GM23338 (cell line): ENCODE data around the gene COL4A2. TPM values are rescaled to one million over a fixed set of nuclear protein-coding genes. Genes with fewer than 3 reads are reported as not detected.

ENCODE experiments used
- ATAC-seq: fragments of 200-7000 bp; cut with Tn5 transposase; 3 replicates; pipeline ENCODE4 v1.9.1; 2020
- DNase-seq: peaks from one replicate; pipeline ENCODE4 v3.0.0-alpha.2; 2015; ENCODE audit warnings: low spot score
- H2AFZ ChIP-seq: fragments of 200-600 bp; sonication (generic); 2 replicates; pipeline ENCODE4 v1.8.0; 2016; ENCODE audit warnings: antibody characterized with exemption, mild to moderate bottlenecking, moderate library complexity
- H3F3A ChIP-seq: fragments of 200-600 bp; sonication (generic); replicated peaks from 2 replicates; pipeline ENCODE4 v1.8.0; 2017; ENCODE audit warnings: antibody characterized with exemption, mixed run types, low read depth
- H3K27ac ChIP-seq: fragments of 200-600 bp; sonication (generic); 2 replicates; pipeline ENCODE4 v1.6.1; 2016; ENCODE audit warnings: low read depth
- H3K27me3 ChIP-seq: fragments of 200-600 bp; sonication (generic); 2 replicates; pipeline ENCODE4 v1.8.0; 2016; ENCODE audit warnings: mild to moderate bottlenecking, mixed run types, moderate library complexity; ENCODE audit not compliant: insufficient read depth
- H3K36me3 ChIP-seq: fragments of 200-600 bp; sonication (generic); 2 replicates; pipeline ENCODE4 v1.8.0; 2016; ENCODE audit warnings: mild to moderate bottlenecking; ENCODE audit not compliant: insufficient read depth
- H3K4me1 ChIP-seq: fragments of 200-600 bp; sonication (generic); 2 replicates; pipeline ENCODE4 v1.8.0; 2016; ENCODE audit warnings: mild to moderate bottlenecking, moderate library complexity; ENCODE audit not compliant: insufficient read depth
- H3K4me2 ChIP-seq: fragments of 200-600 bp; sonication (generic); 2 replicates; pipeline ENCODE4 v1.7.1; 2017; ENCODE audit warnings: mixed run types
- H3K4me3 ChIP-seq: fragments of 200-600 bp; sonication (generic); 2 replicates; pipeline ENCODE4 v1.6.1; 2016; ENCODE audit warnings: mixed run types
- H3K79me2 ChIP-seq: fragments of 200-600 bp; sonication (generic); replicated peaks from 2 replicates; pipeline ENCODE4 v1.8.0; 2017; ENCODE audit warnings: mild to moderate bottlenecking; ENCODE audit not compliant: insufficient read depth
- H3K9me2 ChIP-seq: fragments of 200-600 bp; sonication (generic); 2 replicates; pipeline ENCODE4 v1.8.0; 2017; ENCODE audit not compliant: insufficient read depth
- H4K20me1 ChIP-seq: fragments of 200-600 bp; sonication (generic); replicated peaks from 2 replicates; pipeline ENCODE4 v1.8.0; 2017; ENCODE audit warnings: mild to moderate bottlenecking; ENCODE audit not compliant: insufficient read depth
- H3K27ac Mint-ChIP-seq: 2 replicates; pipeline ENCODE4 v1.8.0; 2020; ENCODE audit warnings: inconsistent platforms, mild to moderate bottlenecking, moderate library complexity, mixed read lengths
- H3K27me3 Mint-ChIP-seq: 3 replicates; pipeline ENCODE4 v1.8.0; 2022; ENCODE audit warnings: low read depth, mild to moderate bottlenecking, moderate library complexity, mixed read lengths, inconsistent platforms; ENCODE audit not compliant: insufficient read depth, poor library complexity
- H3K36me3 Mint-ChIP-seq: 3 replicates; pipeline ENCODE4 v1.8.0; 2021; ENCODE audit warnings: low read depth, mild to moderate bottlenecking, inconsistent platforms, moderate library complexity, mixed read lengths
- H3K4me1 Mint-ChIP-seq: 3 replicates; pipeline ENCODE4 v1.8.0; 2020; ENCODE audit warnings: mild to moderate bottlenecking, inconsistent platforms, mixed read lengths
- H3K4me3 Mint-ChIP-seq: 3 replicates; pipeline ENCODE4 v1.8.0; 2021; ENCODE audit warnings: moderate library complexity, mild to moderate bottlenecking, inconsistent platforms, mixed read lengths
- H3K9me3 Mint-ChIP-seq: 3 replicates; pipeline ENCODE4 v1.8.0; 2020; ENCODE audit warnings: moderate library complexity, mild to moderate bottlenecking, inconsistent platforms, mixed read lengths
- CREB1 ChIP-seq: fragments of 250-450 bp; sonication (Bioruptor Pico); IDR thresholded peaks from 2 replicates; pipeline ENCODE4 v1.5.0; 2020; ENCODE audit warnings: low read depth, mild to moderate bottlenecking, moderate library complexity
- EZH2 ChIP-seq: fragments of 200-600 bp; sonication (generic); IDR thresholded peaks from one replicate; pipeline ENCODE4 v1.8.0; 2017; ENCODE audit warnings: antibody characterized with exemption, mild to moderate bottlenecking, low read depth; ENCODE audit not compliant: unreplicated experiment
- EZH2phosphoT487 ChIP-seq: fragments of 200-600 bp; sonication (generic); IDR thresholded peaks from one replicate; pipeline ENCODE4 v1.8.1; 2018; ENCODE audit warnings: antibody characterized with exemption; ENCODE audit not compliant: unreplicated experiment
- JUNB ChIP-seq: IDR thresholded peaks from one replicate; pipeline ENCODE4 v1.6.1; 2016; ENCODE audit warnings: antibody characterized with exemption; ENCODE audit not compliant: unreplicated experiment
- NANOG ChIP-seq: IDR thresholded peaks from 2 replicates; pipeline ENCODE4 v1.6.1; 2016; ENCODE audit warnings: antibody characterized with exemption, borderline replicate concordance
- POLR2AphosphoS5 ChIP-seq: IDR thresholded peaks from 2 replicates; pipeline ENCODE4 v1.6.1; 2016; ENCODE audit warnings: antibody characterized with exemption, low read depth
- STAT1 ChIP-seq: IDR thresholded peaks from one replicate; pipeline ENCODE4 v1.6.1; 2016; ENCODE audit warnings: antibody characterized with exemption; ENCODE audit not compliant: unreplicated experiment
- ZNF114 ChIP-seq: fragments of 250-450 bp; sonication (Bioruptor Pico); IDR thresholded peaks from 2 replicates; pipeline ENCODE4 v1.5.0; 2020; ENCODE audit warnings: mild to moderate bottlenecking, moderate library complexity
- ZNF331 ChIP-seq: fragments of 250-450 bp; sonication (Bioruptor Pico); IDR thresholded peaks from 2 replicates; pipeline ENCODE4 v1.5.0; 2020; ENCODE audit warnings: low read depth, mild to moderate bottlenecking, moderate library complexity
- polyA plus RNA-seq: library from polyadenylated mRNA; unstranded; fragments of >200 nt; fragmentation: Nextera tagmentation; extraction: Ambion mirVana; gene quantifications from 2 replicates; pipeline ENCODE4 v1.2.1, GENCODE V29; 2016
- total RNA-seq: library from RNA; depleted of rRNA; stranded (reverse); fragments of >200 nt; shearing (Covaris generic); gene quantifications from 2 replicates; pipeline ENCODE4 v1.2.3, GENCODE V29; 2014
- TF ChIP-seq, protein P1 (sequence below): IDR thresholded peaks from one replicate; pipeline ENCODE4 v1.6.1; 2018; ENCODE audit warnings: antibody characterized with exemption; ENCODE audit not compliant: unreplicated experiment
- TF ChIP-seq, protein P2 (sequence below): IDR thresholded peaks from 2 replicates; pipeline ENCODE4 v1.6.1; 2016; ENCODE audit warnings: antibody characterized with exemption
- TF ChIP-seq, protein P3 (sequence below): fragments of 250-450 bp; sonication (Bioruptor Pico); IDR thresholded peaks from 2 replicates; pipeline ENCODE4 v1.5.0; 2020; ENCODE audit warnings: mild to moderate bottlenecking, moderate library complexity
- TF ChIP-seq, protein P4 (sequence below), 2 experiments: fragments of 200-600 bp in 1 of 2; sonication (generic) in 1 of 2; conservative IDR thresholded peaks; 2 replicates each; pipeline versions ENCODE4 v1.5.1 to v1.6.1; 2016 to 2017; ENCODE audit warnings: antibody characterized with exemption in 2 of 2, low read depth in 2 of 2, mild to moderate bottlenecking in 2 of 2, moderate library complexity in 1 of 2

Gene COL4A2
- total and polyA plus RNA-seq, 2 experiments from 2014 or later = 37.4 to 131 TPM

DNA sequence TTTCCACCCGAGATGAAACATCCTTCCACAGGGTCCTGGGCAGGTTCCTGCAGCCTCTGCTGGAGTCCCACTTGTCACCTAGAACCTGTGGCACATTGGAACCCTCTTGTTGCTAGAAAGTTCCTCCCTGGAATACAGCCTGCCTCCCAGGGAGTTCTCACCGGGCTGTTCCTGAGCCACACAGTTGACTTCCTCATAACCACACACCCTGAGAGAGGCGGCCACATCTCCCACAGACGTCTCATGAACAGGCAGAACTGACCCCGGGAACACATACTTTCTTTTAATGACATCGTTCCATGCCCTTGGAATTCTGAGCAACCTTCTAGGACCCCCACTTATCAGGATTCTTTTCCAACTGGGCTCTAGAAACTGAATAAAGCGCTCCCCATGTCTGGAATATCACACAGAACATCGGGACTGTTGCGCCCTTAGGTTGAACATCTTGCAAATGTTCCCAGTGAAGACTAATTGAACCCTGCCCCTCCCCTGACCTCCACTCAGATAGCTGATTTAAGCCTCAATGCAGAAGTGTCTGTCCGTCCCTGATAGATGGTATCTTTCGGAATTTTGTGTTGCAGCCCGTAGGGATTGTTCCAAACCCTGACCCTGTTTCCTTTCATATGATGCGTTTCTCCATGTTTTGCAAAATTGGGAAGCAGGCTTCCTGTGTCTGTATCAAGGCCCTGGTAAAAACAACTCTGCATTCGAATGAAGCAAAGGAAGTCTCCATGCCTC, 163.4 kb downstream of the COL4A2 start:
- no peak overlapping the region; the same call in 2 of the 3 replicates for H3K4me3 Mint-ChIP-seq
- ATAC-seq = no peak
- peaks cover 50% of the 10 kb centered on the region for H3K36me3 Mint-ChIP-seq
- Histone ChIP-seq H3K4me3 (no peak overlapping the region), H3K27me3 (no peaks in the 10 kb centered on the region), H3K79me2 (no peaks in the 10 kb centered on the region), H3K9me2 (no peaks in the 10 kb centered on the region), H4K20me1 (no peaks in the 10 kb centered on the region), H3K27ac (0 out of 2 replicates have a peak overlapping the region, but pooled peaks have one; percentile 55), H3K4me1 (no peaks in the 10 kb centered on the region), H3K36me3 (peaks cover 4% of the 10 kb centered on the region; the same call in 1 of the 2 replicates), H3K4me2 (no peak overlapping the region), H3F3A (0 out of 2 replicates have a peak, but pooled peaks cover 7% of the 10 kb centered on the region), H2AFZ (no peak overlapping the region)
- no peaks in the 10 kb centered on the region for H3K9me3 Mint-ChIP-seq
- H3K4me1 Mint-ChIP-seq = peaks cover 13% of the 10 kb centered on the region
- TF ChIP-seq EZH2 = no peak
- no peak for TF ChIP-seq EZH2phosphoT487
- no peak for TF ChIP-seq NANOG
- TF ChIP-seq, protein P1, sequence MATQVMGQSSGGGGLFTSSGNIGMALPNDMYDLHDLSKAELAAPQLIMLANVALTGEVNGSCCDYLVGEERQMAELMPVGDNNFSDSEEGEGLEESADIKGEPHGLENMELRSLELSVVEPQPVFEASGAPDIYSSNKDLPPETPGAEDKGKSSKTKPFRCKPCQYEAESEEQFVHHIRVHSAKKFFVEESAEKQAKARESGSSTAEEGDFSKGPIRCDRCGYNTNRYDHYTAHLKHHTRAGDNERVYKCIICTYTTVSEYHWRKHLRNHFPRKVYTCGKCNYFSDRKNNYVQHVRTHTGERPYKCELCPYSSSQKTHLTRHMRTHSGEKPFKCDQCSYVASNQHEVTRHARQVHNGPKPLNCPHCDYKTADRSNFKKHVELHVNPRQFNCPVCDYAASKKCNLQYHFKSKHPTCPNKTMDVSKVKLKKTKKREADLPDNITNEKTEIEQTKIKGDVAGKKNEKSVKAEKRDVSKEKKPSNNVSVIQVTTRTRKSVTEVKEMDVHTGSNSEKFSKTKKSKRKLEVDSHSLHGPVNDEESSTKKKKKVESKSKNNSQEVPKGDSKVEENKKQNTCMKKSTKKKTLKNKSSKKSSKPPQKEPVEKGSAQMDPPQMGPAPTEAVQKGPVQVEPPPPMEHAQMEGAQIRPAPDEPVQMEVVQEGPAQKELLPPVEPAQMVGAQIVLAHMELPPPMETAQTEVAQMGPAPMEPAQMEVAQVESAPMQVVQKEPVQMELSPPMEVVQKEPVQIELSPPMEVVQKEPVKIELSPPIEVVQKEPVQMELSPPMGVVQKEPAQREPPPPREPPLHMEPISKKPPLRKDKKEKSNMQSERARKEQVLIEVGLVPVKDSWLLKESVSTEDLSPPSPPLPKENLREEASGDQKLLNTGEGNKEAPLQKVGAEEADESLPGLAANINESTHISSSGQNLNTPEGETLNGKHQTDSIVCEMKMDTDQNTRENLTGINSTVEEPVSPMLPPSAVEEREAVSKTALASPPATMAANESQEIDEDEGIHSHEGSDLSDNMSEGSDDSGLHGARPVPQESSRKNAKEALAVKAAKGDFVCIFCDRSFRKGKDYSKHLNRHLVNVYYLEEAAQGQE = no peak
- no peak for TF ChIP-seq CREB1 (CRISPR knock-in tag)
- TF ChIP-seq, protein P2, sequence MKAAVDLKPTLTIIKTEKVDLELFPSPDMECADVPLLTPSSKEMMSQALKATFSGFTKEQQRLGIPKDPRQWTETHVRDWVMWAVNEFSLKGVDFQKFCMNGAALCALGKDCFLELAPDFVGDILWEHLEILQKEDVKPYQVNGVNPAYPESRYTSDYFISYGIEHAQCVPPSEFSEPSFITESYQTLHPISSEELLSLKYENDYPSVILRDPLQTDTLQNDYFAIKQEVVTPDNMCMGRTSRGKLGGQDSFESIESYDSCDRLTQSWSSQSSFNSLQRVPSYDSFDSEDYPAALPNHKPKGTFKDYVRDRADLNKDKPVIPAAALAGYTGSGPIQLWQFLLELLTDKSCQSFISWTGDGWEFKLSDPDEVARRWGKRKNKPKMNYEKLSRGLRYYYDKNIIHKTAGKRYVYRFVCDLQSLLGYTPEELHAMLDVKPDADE = no peak
- no peak for TF ChIP-seq ZNF114 (CRISPR knock-in tag)
- TF ChIP-seq, protein P3, sequence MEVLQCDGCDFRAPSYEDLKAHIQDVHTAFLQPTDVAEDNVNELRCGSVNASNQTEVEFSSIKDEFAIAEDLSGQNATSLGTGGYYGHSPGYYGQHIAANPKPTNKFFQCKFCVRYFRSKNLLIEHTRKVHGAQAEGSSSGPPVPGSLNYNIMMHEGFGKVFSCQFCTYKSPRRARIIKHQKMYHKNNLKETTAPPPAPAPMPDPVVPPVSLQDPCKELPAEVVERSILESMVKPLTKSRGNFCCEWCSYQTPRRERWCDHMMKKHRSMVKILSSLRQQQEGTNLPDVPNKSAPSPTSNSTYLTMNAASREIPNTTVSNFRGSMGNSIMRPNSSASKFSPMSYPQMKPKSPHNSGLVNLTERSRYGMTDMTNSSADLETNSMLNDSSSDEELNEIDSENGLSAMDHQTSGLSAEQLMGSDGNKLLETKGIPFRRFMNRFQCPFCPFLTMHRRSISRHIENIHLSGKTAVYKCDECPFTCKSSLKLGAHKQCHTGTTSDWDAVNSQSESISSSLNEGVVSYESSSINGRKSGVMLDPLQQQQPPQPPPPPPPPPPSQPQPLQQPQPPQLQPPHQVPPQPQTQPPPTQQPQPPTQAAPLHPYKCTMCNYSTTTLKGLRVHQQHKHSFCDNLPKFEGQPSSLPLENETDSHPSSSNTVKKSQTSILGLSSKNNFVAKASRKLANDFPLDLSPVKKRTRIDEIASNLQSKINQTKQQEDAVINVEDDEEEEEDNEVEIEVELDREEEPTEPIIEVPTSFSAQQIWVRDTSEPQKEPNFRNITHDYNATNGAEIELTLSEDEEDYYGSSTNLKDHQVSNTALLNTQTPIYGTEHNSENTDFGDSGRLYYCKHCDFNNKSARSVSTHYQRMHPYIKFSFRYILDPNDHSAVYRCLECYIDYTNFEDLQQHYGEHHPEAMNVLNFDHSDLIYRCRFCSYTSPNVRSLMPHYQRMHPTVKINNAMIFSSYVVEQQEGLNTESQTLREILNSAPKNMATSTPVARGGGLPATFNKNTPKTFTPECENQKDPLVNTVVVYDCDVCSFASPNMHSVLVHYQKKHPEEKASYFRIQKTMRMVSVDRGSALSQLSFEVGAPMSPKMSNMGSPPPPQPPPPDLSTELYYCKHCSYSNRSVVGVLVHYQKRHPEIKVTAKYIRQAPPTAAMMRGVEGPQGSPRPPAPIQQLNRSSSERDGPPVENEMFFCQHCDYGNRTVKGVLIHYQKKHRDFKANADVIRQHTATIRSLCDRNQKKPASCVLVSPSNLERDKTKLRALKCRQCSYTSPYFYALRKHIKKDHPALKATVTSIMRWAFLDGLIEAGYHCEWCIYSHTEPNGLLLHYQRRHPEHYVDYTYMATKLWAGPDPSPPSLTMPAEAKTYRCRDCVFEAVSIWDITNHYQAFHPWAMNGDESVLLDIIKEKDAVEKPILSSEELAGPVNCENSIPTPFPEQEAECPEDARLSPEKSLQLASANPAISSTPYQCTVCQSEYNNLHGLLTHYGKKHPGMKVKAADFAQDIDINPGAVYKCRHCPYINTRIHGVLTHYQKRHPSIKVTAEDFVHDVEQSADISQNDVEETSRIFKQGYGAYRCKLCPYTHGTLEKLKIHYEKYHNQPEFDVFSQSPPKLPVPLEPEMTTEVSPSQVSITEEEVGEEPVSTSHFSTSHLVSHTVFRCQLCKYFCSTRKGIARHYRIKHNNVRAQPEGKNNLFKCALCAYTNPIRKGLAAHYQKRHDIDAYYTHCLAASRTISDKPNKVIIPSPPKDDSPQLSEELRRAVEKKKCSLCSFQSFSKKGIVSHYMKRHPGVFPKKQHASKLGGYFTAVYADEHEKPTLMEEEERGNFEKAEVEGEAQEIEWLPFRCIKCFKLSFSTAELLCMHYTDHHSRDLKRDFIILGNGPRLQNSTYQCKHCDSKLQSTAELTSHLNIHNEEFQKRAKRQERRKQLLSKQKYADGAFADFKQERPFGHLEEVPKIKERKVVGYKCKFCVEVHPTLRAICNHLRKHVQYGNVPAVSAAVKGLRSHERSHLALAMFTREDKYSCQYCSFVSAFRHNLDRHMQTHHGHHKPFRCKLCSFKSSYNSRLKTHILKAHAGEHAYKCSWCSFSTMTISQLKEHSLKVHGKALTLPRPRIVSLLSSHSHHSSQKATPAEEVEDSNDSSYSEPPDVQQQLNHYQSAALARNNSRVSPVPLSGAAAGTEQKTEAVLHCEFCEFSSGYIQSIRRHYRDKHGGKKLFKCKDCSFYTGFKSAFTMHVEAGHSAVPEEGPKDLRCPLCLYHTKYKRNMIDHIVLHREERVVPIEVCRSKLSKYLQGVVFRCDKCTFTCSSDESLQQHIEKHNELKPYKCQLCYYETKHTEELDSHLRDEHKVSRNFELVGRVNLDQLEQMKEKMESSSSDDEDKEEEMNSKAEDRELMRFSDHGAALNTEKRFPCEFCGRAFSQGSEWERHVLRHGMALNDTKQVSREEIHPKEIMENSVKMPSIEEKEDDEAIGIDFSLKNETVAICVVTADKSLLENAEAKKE (CRISPR knock-in tag) = no peak
- TF ChIP-seq, protein P4, sequence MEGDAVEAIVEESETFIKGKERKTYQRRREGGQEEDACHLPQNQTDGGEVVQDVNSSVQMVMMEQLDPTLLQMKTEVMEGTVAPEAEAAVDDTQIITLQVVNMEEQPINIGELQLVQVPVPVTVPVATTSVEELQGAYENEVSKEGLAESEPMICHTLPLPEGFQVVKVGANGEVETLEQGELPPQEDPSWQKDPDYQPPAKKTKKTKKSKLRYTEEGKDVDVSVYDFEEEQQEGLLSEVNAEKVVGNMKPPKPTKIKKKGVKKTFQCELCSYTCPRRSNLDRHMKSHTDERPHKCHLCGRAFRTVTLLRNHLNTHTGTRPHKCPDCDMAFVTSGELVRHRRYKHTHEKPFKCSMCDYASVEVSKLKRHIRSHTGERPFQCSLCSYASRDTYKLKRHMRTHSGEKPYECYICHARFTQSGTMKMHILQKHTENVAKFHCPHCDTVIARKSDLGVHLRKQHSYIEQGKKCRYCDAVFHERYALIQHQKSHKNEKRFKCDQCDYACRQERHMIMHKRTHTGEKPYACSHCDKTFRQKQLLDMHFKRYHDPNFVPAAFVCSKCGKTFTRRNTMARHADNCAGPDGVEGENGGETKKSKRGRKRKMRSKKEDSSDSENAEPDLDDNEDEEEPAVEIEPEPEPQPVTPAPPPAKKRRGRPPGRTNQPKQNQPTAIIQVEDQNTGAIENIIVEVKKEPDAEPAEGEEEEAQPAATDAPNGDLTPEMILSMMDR (conservative IDR thresholded peaks at IDR 0.05; ENCODE audit: low read depth in 2 of 2) = no peak
- no peak for TF ChIP-seq POLR2AphosphoS5
- no peak for TF ChIP-seq STAT1
- no peak for TF ChIP-seq ZNF331 (CRISPR knock-in tag)
- TF ChIP-seq JUNB = no peak
- DNase-seq = no peak
- peak overlapping the region; percentile 62; the same call in 1 of the 2 replicates for H3K27ac Mint-ChIP-seq
- peaks cover 5% of the 10 kb centered on the region for H3K27me3 Mint-ChIP-seq
